Kidney (tissue), 14 donors: Measurements from ENCODE around the gene HIVEP3. TPM values are rescaled to one million over a fixed set of nuclear protein-coding genes. Genes with fewer than 3 reads are reported as not detected.

ENCODE experiments used
- DNase-seq, 5 donors: peaks; one replicate each; pipeline ENCODE4 v3.0.0-alpha.2; 2013 to 2020
- FAIRE-seq: peaks from 2 replicates; lab custom pipeline; 2012; peaks lifted over from hg19 to GRCh38; lab: Jason Lieb, UNC
- H3K27ac ChIP-seq, 2 donors: one replicate each; pipeline ENCODE4 v1.7.0; 2013; ENCODE audit warnings: low read depth in 2 of 2, low read length in 2 of 2, inconsistent platforms in 1 of 2
- H3K27me3 ChIP-seq: one replicate; pipeline ENCODE4 v1.7.1; 2013; ENCODE audit warnings: low read length, inconsistent platforms; ENCODE audit not compliant: control insufficient read depth, insufficient read depth
- H3K36me3 ChIP-seq, 3 donors: one replicate each; pipeline versions ENCODE4 v1.7.0 to v1.7.1; 2013; ENCODE audit warnings: low read length in 3 of 3, control low read depth in 1 of 3, inconsistent platforms in 1 of 3; ENCODE audit not compliant: insufficient read depth in 3 of 3, control insufficient read depth in 2 of 3
- H3K4me1 ChIP-seq, 3 donors: one replicate each; pipeline versions ENCODE4 v1.7.0 to v1.7.1; 2013; ENCODE audit warnings: low read length in 3 of 3, inconsistent platforms in 1 of 3, low read depth in 1 of 3; ENCODE audit not compliant: control insufficient read depth in 2 of 3, insufficient read depth in 2 of 3
- H3K4me3 ChIP-seq, 3 donors: one replicate each; pipeline versions ENCODE4 v1.7.0 to v1.8.1; 2013; ENCODE audit warnings: low read length in 3 of 3, control low read depth in 1 of 3, inconsistent platforms in 1 of 3
- H3K9ac ChIP-seq, 3 donors: one replicate each; pipeline versions ENCODE4 v1.7.0 to v1.7.1; 2013; ENCODE audit warnings: low read length in 3 of 3, control low read depth in 1 of 3, inconsistent platforms in 1 of 3
- H3K9me3 ChIP-seq, 3 donors: one replicate each; pipeline versions ENCODE4 v1.7.0 to v1.7.1; 2013; ENCODE audit warnings: low read length in 3 of 3, control low read depth in 1 of 3, inconsistent platforms in 1 of 3; ENCODE audit not compliant: control insufficient read depth in 2 of 3, insufficient read depth in 1 of 3
- intact Hi-C: fragments of 100-400 bp; cut with DNase I; formaldehyde crosslinking; loops from one replicate; pipeline ENCODE4 v1.11.1; 2022
- polyA plus RNA-seq: library from polyadenylated mRNA; stranded (reverse); fragments of 350-450 nt; fragmentation: Illumina TruSeq; extraction: RNeasy Lipid Tissue Mini Kit (QIAGEN cat#74804); gene quantifications from one replicate; pipeline ENCODE4 v1.2.3, GENCODE V29; 2014; ENCODE audit warnings: low read depth, low replicate concordance; ENCODE audit not compliant: insufficient read depth
- total RNA-seq: library from RNA; stranded (reverse); fragmentation: NEBNext Ultra II Directional; extraction: Animal tissue kit (Norgen Biotek cat#: 25700); gene quantifications from one replicate; pipeline ENCODE4 v1.2.1, GENCODE V29; 2021
- TF ChIP-seq, protein P1 (sequence below): IDR thresholded peaks from 3 replicates; pipeline ENCODE4 v1.5.1; 2012; ENCODE audit warnings: mild to moderate bottlenecking, moderate library complexity, borderline replicate concordance; ENCODE audit not compliant: insufficient read depth; ENCODE audit errors: extremely low read depth
- donor health status: control.
- donor health status: control.
- donor health status: control.
- donor health status: control.
- donor health status: control.
- donor health status: DM: yes; HTN: yes; CAD: no.
- donor health status: Normal renal cell carcinoma (clear cell type).

HIVEP3 gene
- total and polyA plus RNA-seq, 2 donors from 2014 or later, result 3.5 to 11.0 TPM

DNA sequence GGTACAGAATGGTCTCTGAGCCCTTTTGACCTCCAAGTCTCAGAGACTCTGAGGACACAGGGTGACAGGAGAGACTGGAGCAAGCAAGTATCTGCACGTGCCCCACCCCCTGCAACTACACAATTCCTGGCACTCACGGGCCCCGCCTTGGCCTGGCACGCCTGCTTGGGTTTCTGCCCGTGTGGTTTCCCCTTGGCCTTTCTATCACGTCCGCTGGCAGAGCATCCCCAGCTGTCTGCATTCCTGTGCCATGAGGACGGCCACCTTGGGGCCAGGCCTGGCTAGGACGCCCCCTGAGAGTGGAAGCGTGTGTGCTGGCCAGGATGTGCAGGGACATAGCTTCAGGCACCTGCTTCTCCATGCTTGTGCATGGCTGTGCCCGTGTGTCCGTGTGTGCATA is 419.9 kb downstream of the HIVEP3 start:
- Histone ChIP-seq H3K27me3 (no peaks in the 10 kb centered on the region), H3K4me1 (peaks cover 0 to 43% (median 23%) of the 10 kb centered on the region in 3 donors), H3K9ac (peak overlapping the region in 1 of 3 donors; percentile 46), H3K36me3 (no peaks in the 10 kb centered on the region), H3K9me3 (no peaks in the 10 kb centered on the region), H3K27ac (peak overlapping the region in 1 of 2 donors; percentile 63), H3K4me3 (no peak overlapping the region)
- TF ChIP-seq, protein P1, sequence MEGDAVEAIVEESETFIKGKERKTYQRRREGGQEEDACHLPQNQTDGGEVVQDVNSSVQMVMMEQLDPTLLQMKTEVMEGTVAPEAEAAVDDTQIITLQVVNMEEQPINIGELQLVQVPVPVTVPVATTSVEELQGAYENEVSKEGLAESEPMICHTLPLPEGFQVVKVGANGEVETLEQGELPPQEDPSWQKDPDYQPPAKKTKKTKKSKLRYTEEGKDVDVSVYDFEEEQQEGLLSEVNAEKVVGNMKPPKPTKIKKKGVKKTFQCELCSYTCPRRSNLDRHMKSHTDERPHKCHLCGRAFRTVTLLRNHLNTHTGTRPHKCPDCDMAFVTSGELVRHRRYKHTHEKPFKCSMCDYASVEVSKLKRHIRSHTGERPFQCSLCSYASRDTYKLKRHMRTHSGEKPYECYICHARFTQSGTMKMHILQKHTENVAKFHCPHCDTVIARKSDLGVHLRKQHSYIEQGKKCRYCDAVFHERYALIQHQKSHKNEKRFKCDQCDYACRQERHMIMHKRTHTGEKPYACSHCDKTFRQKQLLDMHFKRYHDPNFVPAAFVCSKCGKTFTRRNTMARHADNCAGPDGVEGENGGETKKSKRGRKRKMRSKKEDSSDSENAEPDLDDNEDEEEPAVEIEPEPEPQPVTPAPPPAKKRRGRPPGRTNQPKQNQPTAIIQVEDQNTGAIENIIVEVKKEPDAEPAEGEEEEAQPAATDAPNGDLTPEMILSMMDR, result no peak
- intact Hi-C loops, result no loop called here
- DNase-seq (peak in 3 of 5 donors; percentile 53 to 95 (median 76)), FAIRE-seq (no peak)

DNA sequence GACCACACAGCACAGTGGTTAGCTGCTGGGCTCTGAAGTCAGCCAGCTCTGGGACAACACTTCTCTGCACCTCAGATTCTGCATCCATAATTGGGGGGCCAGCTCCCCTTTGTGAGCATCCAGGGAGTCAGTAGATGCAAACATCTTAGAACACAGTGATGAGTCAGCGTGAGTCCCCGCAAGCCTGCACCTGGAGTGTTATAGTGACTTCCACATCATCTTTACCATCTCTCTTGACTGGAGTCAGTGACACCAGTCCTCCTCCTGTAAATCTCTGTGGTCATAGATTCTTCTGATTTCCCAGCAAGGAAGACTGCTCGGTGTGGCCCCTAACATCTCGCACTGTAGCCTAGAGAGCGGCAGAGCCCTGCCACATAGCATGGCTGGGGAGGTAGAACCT is 420.3 kb downstream of the HIVEP3 start:
- Histone ChIP-seq H3K9ac (no peak overlapping the region), H3K27me3 (no peaks in the 10 kb centered on the region), H3K9me3 (no peaks in the 10 kb centered on the region), H3K36me3 (no peaks in the 10 kb centered on the region), H3K27ac (peak overlapping the region in 1 of 2 donors; percentile 63), H3K4me3 (no peak overlapping the region), H3K4me1 (peaks cover 0 to 43% (median 23%) of the 10 kb centered on the region in 3 donors)
- TF ChIP-seq, protein P1, result no peak
- no peak for DNase-seq
- intact Hi-C loops, result no loop called here
- no peak for FAIRE-seq

GRCh38 chr1:41497461-41498030 is 421.2 kb downstream of the HIVEP3 start:
- DNase-seq (peak in 1 of 5 donors; percentile 68), FAIRE-seq (no peak)
- no peak overlapping the region for H3K4me3 ChIP-seq
- H3K27me3 ChIP-seq, result no peaks in the 10 kb centered on the region
- TF ChIP-seq, protein P1, result no peak
- peaks cover 0 to 41% (median 21%) of the 10 kb centered on the region in 3 donors for H3K4me1 ChIP-seq
- H3K27ac ChIP-seq, result peak overlapping the region; percentile 85 to 88
- peak overlapping the region in 1 of 3 donors; percentile 77 for H3K9ac ChIP-seq
- H3K9me3 ChIP-seq, result no peaks in the 10 kb centered on the region
- intact Hi-C loops, result no loop called here
- H3K36me3 ChIP-seq, result no peaks in the 10 kb centered on the region
